H1 (cell line): ENCODE measurements around the gene TBL2. TPM values are rescaled to one million over a fixed set of nuclear protein-coding genes. Genes with fewer than 3 reads are reported as not detected.
"Not testable (repeated sequence)": the region's sequence is repeated elsewhere in the genome, so short reads cannot be mapped to it uniquely, and the experiment has no call there.

ENCODE experiments used
- CTCF ChIA-PET: fragments of 300-600 bp; sonication (Branson Sonifier 250); formaldehyde crosslinking; loops from one replicate; lab custom pipeline; 2021; ENCODE audit not compliant: partially characterized antibody; lab: Charles Lee
- POLR2A ChIA-PET: fragments of 300-600 bp; sonication (Branson Sonifier 250); formaldehyde crosslinking; loops from one replicate; lab custom pipeline; 2021; ENCODE audit warnings: inconsistent platforms; ENCODE audit not compliant: partially characterized antibody; lab: Charles Lee
- DNase-seq, 2 experiments: peaks; one replicate each; pipeline versions ENCODE4 v3.0.0 to v3.0.0-alpha.2; 2010 to 2022; ENCODE audit warnings: low spot score in 2 of 2, low read depth in 1 of 2, mixed read lengths in 1 of 2
- FAIRE-seq: peaks from 2 replicates; lab custom pipeline; 2011; peaks lifted over from hg19 to GRCh38; lab: Jason Lieb, UNC
- H2AFZ ChIP-seq: 2 replicates; pipeline ENCODE4 v1.8.1; 2012; ENCODE audit warnings: low read length, inconsistent platforms
- H2AK5ac ChIP-seq: 2 replicates; pipeline ENCODE4 v1.6.1; 2013; ENCODE audit warnings: low read depth, low read length
- H2BK120ac ChIP-seq: replicated peaks from 2 replicates; pipeline ENCODE3; 2013; ENCODE audit warnings: low read depth, low read length, inconsistent platforms
- H2BK12ac ChIP-seq: 2 replicates; pipeline ENCODE4 v1.6.1; 2013; ENCODE audit warnings: low read depth, low read length
- H2BK15ac ChIP-seq: 2 replicates; pipeline ENCODE4 v1.6.1; 2013; ENCODE audit warnings: low read length
- H2BK20ac ChIP-seq: 2 replicates; pipeline ENCODE4 v1.6.1; 2013; ENCODE audit warnings: low read length
- H2BK5ac ChIP-seq: 2 replicates; pipeline ENCODE4 v1.6.1; 2013; ENCODE audit warnings: low read depth, low read length
- H3K14ac ChIP-seq: 2 replicates; pipeline ENCODE4 v1.6.1; 2013; ENCODE audit warnings: inconsistent platforms; ENCODE audit not compliant: insufficient read length
- H3K18ac ChIP-seq: 2 replicates; pipeline ENCODE4 v1.6.1; 2013; ENCODE audit warnings: low read length; ENCODE audit errors: extremely low read depth
- H3K23ac ChIP-seq: 2 replicates; pipeline ENCODE4 v1.6.1; 2013; ENCODE audit warnings: inconsistent platforms; ENCODE audit not compliant: insufficient read length
- H3K23me2 ChIP-seq: 2 replicates; pipeline ENCODE4 v1.6.1; 2013; ENCODE audit warnings: low read depth, low read length
- H3K27ac ChIP-seq: 2 replicates; pipeline ENCODE4 v1.6.1; 2011; ENCODE audit warnings: low read depth, low read length, inconsistent platforms
- H3K27me3 ChIP-seq, 4 experiments: replicated peaks in 1 of 4; 1 replicate in 1 of 4; 2 replicates in 3 of 4; pipeline versions ENCODE4 v1.6.1 to v1.8.1; 2011 to 2013; ENCODE audit warnings: low read length in 3 of 4, mild to moderate bottlenecking in 3 of 4, inconsistent platforms in 2 of 4, mixed read lengths in 2 of 4, moderate library complexity in 1 of 4; ENCODE audit not compliant: control insufficient read depth in 3 of 4, insufficient read depth in 3 of 4; ENCODE audit errors: extremely low read depth in 1 of 4
- H3K36me3 ChIP-seq, 4 experiments: 2 replicates each; pipeline versions ENCODE4 v1.6.1 to v1.8.1; 2011 to 2013; ENCODE audit warnings: mild to moderate bottlenecking in 4 of 4, low read length in 3 of 4, moderate library complexity in 2 of 4, control low read depth in 1 of 4, inconsistent platforms in 1 of 4; ENCODE audit not compliant: insufficient read depth in 4 of 4, control insufficient read depth in 2 of 4
- H3K4ac ChIP-seq: replicated peaks from 2 replicates; pipeline ENCODE3; 2013; ENCODE audit warnings: low read length, low read depth, mixed read lengths, inconsistent platforms; ENCODE audit not compliant: insufficient read length
- H3K4me1 ChIP-seq, 4 experiments: replicated peaks in 1 of 4; 1 replicate in 1 of 4; 2 replicates in 3 of 4; pipeline versions ENCODE4 v1.6.1 to v1.8.1; 2011 to 2013; ENCODE audit warnings: low read length in 3 of 4, inconsistent platforms in 2 of 4, mixed read lengths in 1 of 4; ENCODE audit not compliant: insufficient read depth in 4 of 4, control insufficient read depth in 3 of 4
- H3K4me2 ChIP-seq, 2 experiments: 2 replicates each; pipeline versions ENCODE4 v1.6.1 to v1.8.1; 2011 to 2013; ENCODE audit warnings: low read depth in 2 of 2, low read length in 2 of 2, control low read depth in 1 of 2, inconsistent platforms in 1 of 2, mild to moderate bottlenecking in 1 of 2; ENCODE audit not compliant: insufficient read depth in 1 of 2
- H3K4me3 ChIP-seq, 4 experiments: fragments of 200-600, 300-600 bp in 1 of 4; sonication (generic), shearing (Covaris generic), sonication (Bioruptor Twin) in 1 of 4; 2 replicates each; pipeline versions ENCODE4 v1.5.1 to v1.8.1; 2011 to 2016; ENCODE audit warnings: low read length in 4 of 4, low read depth in 3 of 4, control low read depth in 2 of 4, inconsistent platforms in 2 of 4, mild to moderate bottlenecking in 2 of 4, mixed read lengths in 1 of 4, moderate library complexity in 1 of 4; ENCODE audit not compliant: insufficient read depth in 2 of 4; ENCODE audit errors: extremely low read depth in 1 of 4
- H3K56ac ChIP-seq: replicated peaks from 2 replicates; pipeline ENCODE3; 2013; ENCODE audit warnings: low read depth, mild to moderate bottlenecking, mixed read lengths, low read length, inconsistent platforms; ENCODE audit not compliant: insufficient read length
- H3K79me1 ChIP-seq: 2 replicates; pipeline ENCODE4 v1.6.1; 2013; ENCODE audit warnings: low read depth, low read length, control low read depth
- H3K79me2 ChIP-seq, 2 experiments: 2 replicates each; pipeline versions ENCODE4 v1.6.1 to v1.8.1; 2012 to 2013; ENCODE audit warnings: low read length in 2 of 2, mild to moderate bottlenecking in 2 of 2, inconsistent platforms in 1 of 2; ENCODE audit not compliant: insufficient read depth in 2 of 2, control insufficient read depth in 1 of 2
- H3K9ac ChIP-seq, 4 experiments: replicated peaks in 1 of 4; 1 replicate in 1 of 4; 2 replicates in 3 of 4; pipeline versions ENCODE4 v1.6.1 to v1.8.1; 2011 to 2013; ENCODE audit warnings: low read depth in 3 of 4, low read length in 3 of 4, control low read depth in 2 of 4, mild to moderate bottlenecking in 2 of 4, moderate library complexity in 2 of 4, inconsistent platforms in 1 of 4; ENCODE audit errors: extremely low read depth in 1 of 4
- H3K9me3 ChIP-seq, 2 experiments: 2 replicates each; pipeline versions ENCODE4 v1.6.1 to v1.8.1; 2012 to 2013; ENCODE audit warnings: mild to moderate bottlenecking in 2 of 2, moderate library complexity in 2 of 2, control low read depth in 1 of 2, inconsistent platforms in 1 of 2, low read depth in 1 of 2, low read length in 1 of 2, mixed read lengths in 1 of 2; ENCODE audit not compliant: insufficient read depth in 2 of 2
- H4K20me1 ChIP-seq, 2 experiments: replicated peaks in 1 of 2; 2 replicates each; pipeline versions ENCODE3 to v1.8.1; 2011 to 2013; ENCODE audit warnings: inconsistent platforms in 2 of 2, low read length in 2 of 2, mild to moderate bottlenecking in 1 of 2; ENCODE audit not compliant: insufficient read depth in 2 of 2, control insufficient read depth in 1 of 2
- H4K5ac ChIP-seq: 2 replicates; pipeline ENCODE4 v1.6.1; 2013; ENCODE audit warnings: low read length, low read depth, mixed read lengths, inconsistent platforms; ENCODE audit not compliant: insufficient read length
- H4K8ac ChIP-seq: 2 replicates; pipeline ENCODE4 v1.8.0; 2013; ENCODE audit warnings: mild to moderate bottlenecking, moderate library complexity, low read length, inconsistent platforms; ENCODE audit not compliant: insufficient read depth; ENCODE audit errors: extremely low read depth
- H4K91ac ChIP-seq: replicated peaks from 2 replicates; pipeline ENCODE3; 2013; ENCODE audit warnings: low read length, mixed read lengths, inconsistent platforms; ENCODE audit not compliant: insufficient read length
- WGBS, 2 experiments: shearing (Covaris generic) in 1 of 2; methylation state at CpG; one replicate each; pipeline versions ENCODE4 v1.1.6 to v1.1.7; 2013 to 2015; ENCODE audit warnings: low lambda C conversion rate in 2 of 2, mixed read lengths in 2 of 2, inconsistent platforms in 1 of 2, low coverage in 1 of 2, missing lambda C conversion rate in 1 of 2; ENCODE audit not compliant: insufficient replicate concordance in 2 of 2, insufficient coverage in 1 of 2, insufficient read length in 1 of 2; ENCODE audit errors: extremely low coverage in 1 of 2, missing lambda C conversion rate in 1 of 2; 5-methylcytosine and 5-hydroxymethylcytosine counted together
- polyA plus RNA-seq, 7 experiments: library from polyadenylated mRNA; depleted of rRNA in 3 of 7; stranded (reverse) in 5 of 7; unstranded in 2 of 7; fragments of >200 nt in 5 of 7; fragments of 200-250 nt in 2 of 7; gene quantifications; 1 replicate in 5 of 7; 2 replicates in 1 of 7; 4 replicates in 1 of 7; pipeline versions ENCODE4 v1.2.1 to v1.2.3, GENCODE V29; 2011 to 2013; ENCODE audit warnings: missing spikeins in 2 of 7, mixed read lengths in 2 of 7
- total RNA-seq: library from RNA; stranded (reverse); fragmentation: NEBNext Ultra II Directional; extraction: Animal tissue kit (Norgen Biotek cat#: 25700); gene quantifications from 2 replicates; pipeline ENCODE4 v1.2.1, GENCODE V29; 2021

Gene TBL2
- total and polyA plus RNA-seq, 2 of the 8 experiments (the other 6 are each of a cell fraction or from before 2014, with no cell fraction given), result 25.8 to 29.7 TPM

DNA sequence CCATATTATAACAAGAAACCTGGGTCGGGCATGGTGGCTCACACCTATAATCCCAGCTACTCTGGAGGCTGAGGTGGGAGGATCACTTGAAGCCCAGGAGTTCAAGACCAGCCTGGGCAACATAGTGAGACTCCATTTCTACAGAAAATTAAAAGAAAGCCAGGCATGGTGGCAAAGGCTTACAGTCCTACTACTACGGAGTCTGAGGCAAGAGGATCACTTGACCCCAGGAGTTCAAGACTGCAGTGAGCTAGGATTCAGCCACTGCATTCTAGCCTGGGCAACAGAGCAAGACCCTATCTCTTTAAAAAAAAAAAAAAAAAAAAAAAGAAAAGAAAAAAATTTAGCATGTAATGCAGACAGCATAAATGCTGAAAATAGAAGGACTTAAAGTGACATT lies 39.9 kb downstream of the TBL2 start:
- peaks cover 14 to 49% (median 27%) of the 10 kb centered on the region in 4 experiments; a peak in 7 of 8 replicates for H3K36me3 ChIP-seq
- H3K23ac ChIP-seq, H4K20me1 ChIP-seq, H2BK120ac ChIP-seq, H2BK12ac ChIP-seq, H3K4me2 ChIP-seq, H4K8ac ChIP-seq, H2AFZ ChIP-seq, DNase-seq, H3K14ac ChIP-seq, H3K9me3 ChIP-seq, FAIRE-seq, H4K5ac ChIP-seq, H3K4ac ChIP-seq, H3K4me3 ChIP-seq, H3K9ac ChIP-seq, H3K18ac ChIP-seq, H3K56ac ChIP-seq, H3K23me2 ChIP-seq, H3K4me1 ChIP-seq, H2BK20ac ChIP-seq, H3K79me2 ChIP-seq, H3K79me1 ChIP-seq, H3K27ac ChIP-seq, H2BK5ac ChIP-seq, H2BK15ac ChIP-seq, H4K91ac ChIP-seq, H3K27me3 ChIP-seq, H2AK5ac ChIP-seq: not testable (repeated sequence)
- ChIA-PET POLR2A (interaction anchor here (0.6 to 1.3 kb wide), 2 partner anchors 10 to 15 kb away, joined by 3 to 4 read pairs; no protein-coding TSS in a partner anchor), CTCF (interaction anchor here (1.7 kb wide), 1 partner anchor 30 kb away, joined by 6 read pairs; no protein-coding TSS in a partner anchor)
- WGBS, 2 experiments, result 97% methylated on average over 2 of the region's 2 CpGs; no CpG with 5 or more reads in 1 of the 2 experiments
